Vagina (tissue), 2 donors: Measurements from ENCODE around the gene ZNF474.

ENCODE experiments used
- POLR2A ChIP-seq, 2 donors: fragments of 450-650 bp; IDR thresholded peaks; one replicate each; pipeline ENCODE4 v1.6.1; 2017; ENCODE audit warnings: antibody characterized with exemption in 2 of 2, mild to moderate bottlenecking in 2 of 2, moderate library complexity in 2 of 2
- TF ChIP-seq, protein P1 (sequence below), 3 experiments: fragments of 450-650 bp in 2 of 3; fragments of 200-600 bp in 1 of 3; sonication (generic) in 1 of 3; IDR thresholded peaks; one replicate each; pipeline ENCODE4 v1.5.1; 2017 to 2019; ENCODE audit warnings: antibody characterized with exemption in 3 of 3, mild to moderate bottlenecking in 2 of 3, moderate library complexity in 2 of 3

GRCh38 chr5:122164831-122165558 is 35.6 kb downstream of the ZNF474 start:
- TF ChIP-seq, protein P1, sequence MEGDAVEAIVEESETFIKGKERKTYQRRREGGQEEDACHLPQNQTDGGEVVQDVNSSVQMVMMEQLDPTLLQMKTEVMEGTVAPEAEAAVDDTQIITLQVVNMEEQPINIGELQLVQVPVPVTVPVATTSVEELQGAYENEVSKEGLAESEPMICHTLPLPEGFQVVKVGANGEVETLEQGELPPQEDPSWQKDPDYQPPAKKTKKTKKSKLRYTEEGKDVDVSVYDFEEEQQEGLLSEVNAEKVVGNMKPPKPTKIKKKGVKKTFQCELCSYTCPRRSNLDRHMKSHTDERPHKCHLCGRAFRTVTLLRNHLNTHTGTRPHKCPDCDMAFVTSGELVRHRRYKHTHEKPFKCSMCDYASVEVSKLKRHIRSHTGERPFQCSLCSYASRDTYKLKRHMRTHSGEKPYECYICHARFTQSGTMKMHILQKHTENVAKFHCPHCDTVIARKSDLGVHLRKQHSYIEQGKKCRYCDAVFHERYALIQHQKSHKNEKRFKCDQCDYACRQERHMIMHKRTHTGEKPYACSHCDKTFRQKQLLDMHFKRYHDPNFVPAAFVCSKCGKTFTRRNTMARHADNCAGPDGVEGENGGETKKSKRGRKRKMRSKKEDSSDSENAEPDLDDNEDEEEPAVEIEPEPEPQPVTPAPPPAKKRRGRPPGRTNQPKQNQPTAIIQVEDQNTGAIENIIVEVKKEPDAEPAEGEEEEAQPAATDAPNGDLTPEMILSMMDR (IDR thresholded peaks at IDR 0.05) = no peak
- TF ChIP-seq POLR2A (IDR thresholded peaks at IDR 0.05) = no peak
